ENCODE measurements around the gene PRIM2.
"Not testable (repeated sequence)": the region's sequence is repeated elsewhere in the genome, so short reads cannot be mapped to it uniquely, and the experiment has no call there.

The PRIM2 gene

DNA sequence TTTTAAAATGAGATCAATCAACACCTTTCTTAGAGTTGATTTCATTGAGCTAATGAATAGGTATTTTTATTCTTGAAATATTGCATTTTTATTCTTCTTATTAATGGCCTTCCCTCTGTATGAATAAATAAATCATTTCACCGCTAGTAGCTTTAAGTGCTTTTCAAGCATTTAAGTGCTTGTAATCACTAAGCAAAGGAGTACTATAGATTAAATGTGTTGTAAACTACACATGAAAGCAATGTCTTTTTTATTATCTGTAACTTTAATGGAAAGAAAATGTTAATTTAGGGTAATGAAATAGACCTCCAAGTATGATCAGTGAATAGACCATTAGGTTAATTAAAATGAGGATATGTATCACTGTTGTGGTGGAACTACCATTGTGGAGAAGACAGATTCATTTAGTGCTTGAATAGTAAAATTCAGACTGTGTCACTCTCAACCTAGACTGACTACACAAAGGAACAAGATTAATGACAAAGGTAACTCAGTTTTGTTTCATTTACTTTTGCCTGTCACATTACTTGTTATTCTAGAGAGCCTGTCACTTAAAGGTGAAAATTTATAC, 132.2 kb downstream of the PRIM2 start:
- not testable (repeated sequence) for DNase-seq

DNA sequence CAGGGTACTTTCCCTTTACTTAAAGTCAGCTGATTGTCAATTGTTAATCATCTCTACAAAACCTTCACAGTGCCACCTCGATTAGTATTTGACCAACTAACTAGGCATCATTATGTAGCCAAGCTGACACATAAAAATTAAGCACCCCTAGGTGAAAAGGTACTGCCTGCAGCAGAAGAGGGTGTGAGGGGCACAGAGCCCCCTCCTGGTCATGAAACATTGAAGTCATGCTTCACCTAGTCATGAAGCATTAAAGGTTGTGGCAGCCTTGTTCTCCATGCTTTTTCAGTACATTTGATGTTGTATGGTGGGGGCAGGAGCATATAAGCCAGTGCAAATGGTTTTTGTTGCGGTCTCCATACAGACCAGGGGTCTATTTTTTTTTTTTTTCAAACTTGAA, 142.4 kb downstream of the PRIM2 start:
- DNase-seq, result not testable (repeated sequence)

DNA sequence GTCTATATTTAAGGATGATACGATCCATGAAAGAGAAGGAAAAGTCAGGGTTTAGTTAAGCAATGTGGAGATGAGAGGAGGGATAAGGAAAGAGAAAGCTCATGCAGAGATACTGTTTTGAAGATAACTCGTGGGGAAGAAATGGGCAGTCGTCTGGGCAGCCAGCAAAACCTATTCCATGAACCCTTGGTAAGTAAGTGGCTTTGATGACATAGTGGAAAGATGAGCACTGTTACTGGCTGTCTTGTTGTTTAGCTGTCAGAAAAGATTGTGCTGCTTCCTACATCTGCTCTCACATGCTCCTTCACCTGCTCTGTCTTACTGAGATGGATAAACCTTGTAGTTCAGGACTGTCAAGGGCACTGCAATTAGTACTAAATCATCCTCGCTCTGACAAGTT, 143.6 kb downstream of the PRIM2 start:
- DNase-seq, result not testable (repeated sequence)

DNA sequence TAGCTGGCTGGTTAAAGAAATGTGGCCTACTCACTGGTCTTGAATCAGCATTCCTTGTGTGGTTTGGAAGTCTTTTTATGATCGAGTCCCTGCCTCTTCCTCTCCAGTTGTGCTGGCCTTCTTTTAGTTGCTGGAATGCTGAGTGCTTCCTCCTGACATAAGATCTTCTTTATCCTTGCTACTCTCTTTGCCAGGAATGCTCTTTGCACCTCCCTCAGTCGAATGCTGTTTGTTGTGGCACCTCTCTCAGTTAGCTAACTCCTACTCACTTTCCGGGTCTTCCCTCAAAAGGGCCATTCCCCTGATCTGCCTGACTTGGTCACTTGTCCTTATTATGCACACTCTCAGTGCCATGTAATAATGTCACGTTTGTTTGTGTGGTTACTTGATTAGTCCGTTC, 146.4 kb downstream of the PRIM2 start:
- DNase-seq, result not testable (repeated sequence)

DNA sequence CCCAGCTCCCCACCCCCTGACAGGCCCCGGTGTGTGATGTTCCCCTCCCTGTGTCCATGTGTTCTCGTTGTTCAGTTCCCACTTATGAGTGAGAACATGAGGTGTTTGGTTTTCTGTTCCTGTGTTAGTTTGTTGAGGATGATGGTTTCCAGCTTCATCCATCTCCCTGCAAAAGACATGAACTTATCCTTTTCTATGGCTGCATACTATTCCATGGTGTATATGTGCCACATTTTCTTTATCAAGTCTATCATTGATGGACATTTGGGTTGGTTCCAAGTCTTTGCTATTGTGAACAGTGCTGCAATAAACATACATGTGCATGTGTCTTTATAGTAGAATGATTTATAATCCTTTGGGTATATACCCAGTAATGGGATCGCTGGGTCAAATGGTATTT, 148.5 kb downstream of the PRIM2 start:
- DNase-seq, result not testable (repeated sequence)

DNA sequence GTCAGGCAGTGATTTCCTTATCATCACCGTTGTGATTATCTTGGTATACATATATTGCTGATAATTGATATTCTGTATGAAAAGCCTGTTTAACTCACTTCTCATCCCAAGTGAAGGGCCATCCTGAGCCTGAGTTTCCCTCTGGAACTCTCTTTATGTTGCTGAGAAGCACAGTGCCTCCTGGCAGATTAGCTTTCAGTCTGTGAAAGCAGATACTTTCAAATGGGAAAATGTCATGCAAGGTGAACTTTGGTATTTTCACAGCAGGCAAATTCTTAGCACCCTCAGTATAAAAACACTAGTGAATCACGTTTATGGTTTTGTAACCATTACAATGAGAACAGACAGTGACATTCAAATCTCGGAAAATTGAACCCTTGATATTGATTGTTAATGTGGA, 151.6 kb downstream of the PRIM2 start:
- DNase-seq, result no peak

DNA sequence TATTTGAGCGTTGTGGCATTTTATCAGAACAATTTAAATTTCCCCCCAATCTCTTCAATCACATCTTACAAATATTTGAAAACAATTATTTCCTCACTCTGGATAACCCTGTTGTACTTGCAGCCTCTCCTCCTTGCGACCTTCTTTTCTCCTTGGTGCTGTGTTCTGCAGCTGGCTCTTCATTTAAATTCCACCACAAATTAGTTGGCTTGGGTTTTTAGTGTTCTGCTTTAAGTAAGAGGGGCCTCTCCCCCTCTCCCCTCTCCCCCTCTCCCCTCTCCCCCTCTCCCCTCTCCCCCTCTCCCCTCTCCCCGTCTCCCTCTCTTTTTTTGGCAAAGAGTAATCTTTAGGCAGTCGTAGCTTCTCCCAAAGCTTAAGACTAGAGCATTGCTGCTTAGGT, 152.7 kb downstream of the PRIM2 start:
- not testable (repeated sequence) for DNase-seq

DNA sequence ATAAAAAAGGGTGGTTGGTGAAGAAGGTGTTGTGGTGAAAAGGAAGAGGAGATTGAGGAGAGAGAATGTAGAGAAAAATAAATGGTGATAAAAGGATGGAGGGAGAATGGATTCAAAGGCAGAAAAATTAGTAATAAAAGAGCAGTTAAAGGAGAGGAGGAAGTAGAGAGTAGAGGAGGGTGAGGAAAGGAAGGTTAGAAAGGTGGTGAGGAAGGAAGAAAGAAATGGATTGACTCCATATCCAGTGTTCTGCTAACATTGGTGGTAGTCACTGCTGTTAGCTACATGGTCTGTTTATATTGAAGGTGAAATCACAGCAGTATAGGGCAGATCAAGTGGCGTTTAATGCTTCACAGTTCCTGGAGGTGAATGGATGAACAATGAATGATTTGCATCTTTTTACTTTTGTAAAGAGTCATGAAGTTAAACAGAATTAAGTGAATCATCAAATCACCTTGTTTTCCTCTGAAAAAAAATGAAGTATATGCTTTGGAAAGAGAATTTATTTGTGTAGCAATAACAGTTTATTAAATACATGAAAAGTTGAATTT, 154.0 kb downstream of the PRIM2 start:
- DNase-seq, result not testable (repeated sequence)

DNA sequence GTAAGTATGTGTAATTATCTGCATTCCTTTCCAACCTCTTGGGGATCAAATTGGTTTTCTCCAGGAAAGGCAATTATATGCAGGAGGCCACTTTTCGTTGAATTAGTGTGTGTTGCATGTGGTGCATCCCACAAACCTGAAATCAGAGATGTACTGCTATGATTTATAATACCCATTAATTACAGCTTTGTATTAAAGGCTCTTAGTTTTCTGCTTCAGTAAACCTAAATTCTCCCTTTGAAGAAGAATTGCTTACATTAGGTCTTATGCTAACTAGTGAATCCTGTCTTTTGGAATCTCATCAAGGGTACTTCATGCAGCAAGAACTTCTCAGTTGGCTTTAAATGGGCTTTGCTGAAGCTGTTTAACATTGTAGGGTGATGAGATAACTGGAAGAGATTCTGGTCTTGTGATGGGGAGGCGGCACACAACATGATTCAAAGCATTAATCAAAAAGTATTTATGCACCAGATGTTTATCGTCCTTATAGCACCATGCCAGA, 155.5 kb downstream of the PRIM2 start:
- not testable (repeated sequence) for DNase-seq

DNA sequence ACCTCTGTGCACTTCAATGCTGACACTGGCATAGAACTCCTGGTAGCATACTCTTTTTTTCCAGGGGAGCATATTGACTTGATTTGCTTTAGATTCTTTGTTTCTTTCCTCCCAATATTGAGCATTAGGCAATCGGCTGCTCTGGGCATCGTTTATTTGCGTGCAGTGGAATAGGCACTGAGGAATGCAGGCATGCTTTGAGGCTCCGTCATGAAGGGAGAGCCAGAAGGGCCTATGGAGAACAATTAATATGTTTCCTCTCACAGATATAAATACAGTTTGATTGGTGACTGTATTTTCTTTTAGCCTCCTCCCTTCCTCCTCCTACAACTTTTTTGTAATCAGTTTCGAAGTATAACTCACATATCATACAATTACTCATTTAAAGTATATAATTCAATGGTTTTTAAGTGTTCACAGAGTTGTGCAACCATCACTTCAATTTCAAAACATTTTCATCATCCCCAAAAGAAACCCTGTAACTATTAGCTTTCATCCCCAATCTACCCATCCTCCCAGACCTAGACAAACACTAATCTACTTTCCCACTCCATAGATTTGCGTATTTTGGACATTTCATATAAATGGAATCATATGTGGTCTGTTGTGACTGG, 157.5 kb downstream of the PRIM2 start:
- DNase-seq, result not testable (repeated sequence)

DNA sequence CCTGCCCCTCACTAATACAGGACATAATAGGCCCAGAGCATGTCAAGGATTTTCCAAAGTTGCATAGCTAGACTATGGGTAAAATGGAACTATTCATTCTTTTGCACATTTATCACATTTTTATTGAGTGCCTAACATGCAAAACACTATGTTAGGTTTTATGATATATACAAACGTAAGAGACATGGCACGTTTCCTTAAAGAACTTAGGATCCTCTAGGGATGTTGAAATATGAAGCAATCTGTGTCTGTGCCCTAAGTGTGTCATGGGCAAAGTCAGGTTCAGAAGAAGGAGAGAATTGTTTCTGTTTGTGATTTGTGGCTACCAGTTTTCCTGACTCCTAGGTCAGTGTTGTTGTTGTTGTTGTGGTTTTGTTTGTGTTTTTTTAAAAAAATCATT, 158.2 kb downstream of the PRIM2 start:
- DNase-seq, result peak; percentile 1 to 13

DNA sequence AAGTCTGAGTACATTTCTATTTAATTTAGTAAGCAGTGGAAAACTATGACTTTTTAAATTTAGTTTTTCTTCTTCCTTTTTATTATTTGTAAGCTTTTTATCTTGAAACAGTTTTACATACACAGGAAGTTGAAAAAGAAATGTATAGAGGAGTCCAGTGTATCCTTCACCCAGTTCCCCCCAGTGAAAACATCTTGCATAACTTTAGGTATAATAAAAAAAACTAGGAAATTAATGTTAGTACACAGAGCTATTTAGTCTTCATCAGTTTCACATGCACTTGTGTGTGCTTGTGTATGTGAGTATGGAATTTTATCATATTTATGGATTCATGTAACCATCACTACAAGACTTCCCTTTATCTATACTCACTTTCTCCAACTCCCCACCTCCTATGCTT, 162.8 kb downstream of the PRIM2 start:
- not testable (repeated sequence) for DNase-seq

DNA sequence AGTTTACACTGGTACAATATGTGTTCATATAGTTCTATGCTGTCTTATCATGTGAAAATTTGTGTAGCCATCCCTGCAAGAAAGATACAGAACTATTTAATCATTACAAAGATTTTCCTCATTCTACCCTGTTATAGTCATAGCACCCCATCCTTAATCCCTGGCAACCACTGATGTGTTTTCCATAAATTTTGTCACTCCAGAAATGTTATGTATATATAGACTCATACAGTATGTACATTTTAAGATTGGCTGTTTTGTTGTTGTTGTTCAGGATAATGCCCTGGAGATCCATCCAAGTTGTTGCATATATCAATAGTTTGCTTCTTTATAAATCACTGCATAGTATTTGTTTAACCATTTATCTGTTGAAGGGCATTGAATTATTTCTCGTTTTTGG, 163.7 kb downstream of the PRIM2 start:
- DNase-seq, result not testable (repeated sequence)

DNA sequence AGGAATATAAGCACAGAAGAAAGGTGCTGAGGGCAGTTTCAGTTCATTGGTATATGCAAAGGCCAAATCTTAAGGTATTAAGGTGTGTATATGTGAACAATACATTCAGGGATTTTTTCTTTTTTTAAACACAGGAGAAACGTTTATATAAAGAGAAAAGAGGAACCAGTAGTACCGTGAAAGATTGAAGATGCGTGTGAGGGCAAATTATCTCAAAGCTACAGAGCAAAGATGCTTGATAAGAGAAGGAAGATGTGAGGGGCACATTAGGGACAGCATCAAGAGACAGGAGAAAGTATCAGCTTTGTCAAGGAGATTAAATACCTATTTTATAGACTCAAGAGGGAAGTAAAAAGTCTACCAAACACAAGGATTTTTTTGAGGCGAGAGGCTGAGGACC, 165.0 kb downstream of the PRIM2 start:
- not testable (repeated sequence) for DNase-seq

DNA sequence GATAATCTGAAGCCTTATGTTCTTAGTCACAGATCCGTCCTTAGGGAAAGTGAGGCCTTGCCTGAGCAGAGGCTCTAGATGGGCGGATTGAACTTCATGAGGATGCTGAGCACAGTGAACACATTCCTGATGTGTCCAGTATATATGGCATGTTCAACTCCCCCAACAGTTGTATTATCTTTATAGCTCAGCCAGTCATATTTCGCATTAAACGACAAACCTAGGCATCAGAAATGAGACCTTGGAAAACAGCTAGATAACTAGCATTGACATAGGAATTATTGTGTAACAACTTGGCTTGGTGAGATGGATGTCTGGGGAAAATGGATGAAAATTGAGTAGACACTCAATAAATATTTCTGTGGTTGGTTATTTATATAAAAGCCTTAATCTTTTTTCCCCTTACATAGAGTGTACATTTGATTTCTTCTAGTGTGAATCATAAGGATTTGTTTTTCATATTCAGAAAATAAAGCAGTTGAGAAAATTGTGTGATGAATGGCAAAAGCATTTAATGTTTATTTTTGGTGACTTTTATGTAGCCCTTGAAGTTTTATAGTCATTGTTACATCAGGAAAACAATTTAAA, 169.2 kb downstream of the PRIM2 start:
- DNase-seq, result not testable (repeated sequence)

DNA sequence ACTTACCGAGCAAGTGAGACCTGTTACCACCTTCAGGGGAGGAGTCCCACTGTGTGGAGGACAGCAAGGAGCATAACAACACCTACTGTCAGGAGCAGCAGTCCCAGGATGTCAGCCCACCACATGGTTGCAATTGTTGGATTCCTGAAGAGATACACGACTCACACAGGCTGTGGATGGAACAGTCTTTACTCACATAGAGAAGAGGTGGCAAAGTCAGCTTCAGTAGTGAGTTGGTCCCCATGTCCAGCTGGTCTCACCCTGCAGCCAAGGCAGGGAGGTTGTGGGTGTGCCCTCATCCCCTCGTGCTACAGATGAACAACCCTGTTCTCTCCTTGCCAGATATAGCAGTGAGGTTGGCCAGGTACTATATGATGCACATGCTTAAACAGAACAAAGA, 171.1 kb downstream of the PRIM2 start:
- DNase-seq, result not testable (repeated sequence)

DNA sequence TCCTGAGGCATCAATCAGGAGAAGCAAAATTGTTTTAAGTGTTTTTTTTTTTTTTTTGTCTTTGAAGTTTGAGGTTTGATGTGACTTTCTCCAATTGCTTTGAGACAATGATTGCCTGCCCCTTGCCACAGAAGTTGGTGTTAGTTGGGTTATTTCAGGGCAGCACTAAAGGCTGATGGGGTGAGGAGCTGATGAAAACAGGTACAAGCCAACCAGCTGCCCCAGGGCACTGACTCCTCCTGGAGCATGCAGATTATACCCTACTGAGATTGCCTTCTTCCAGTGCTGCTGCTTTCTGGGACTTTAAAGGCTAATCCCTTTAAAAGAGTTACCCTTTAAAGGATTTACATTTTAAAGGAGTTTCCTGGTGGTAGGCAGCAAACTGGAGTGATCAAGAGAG, 172.5 kb downstream of the PRIM2 start:
- not testable (repeated sequence) for DNase-seq

DNA sequence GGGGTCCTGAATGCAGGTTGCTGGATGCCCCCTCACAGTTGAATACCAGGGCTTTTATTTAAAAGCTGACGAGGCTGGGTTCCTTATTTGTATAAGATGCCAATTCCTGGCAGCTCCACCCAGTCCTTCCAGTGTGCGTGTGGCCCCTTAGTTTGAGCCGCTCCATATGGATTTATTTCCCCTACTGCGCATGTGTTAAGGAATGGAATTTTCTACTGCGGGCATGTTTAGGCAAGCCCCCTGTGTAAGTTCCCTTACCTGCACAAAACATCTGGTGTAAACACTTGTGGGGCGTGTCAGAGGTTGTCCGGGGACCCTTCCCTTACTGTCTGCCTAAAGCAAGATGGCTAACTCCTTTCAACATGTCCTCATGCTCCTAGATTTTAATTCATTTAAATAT, 174.4 kb downstream of the PRIM2 start:
- DNase-seq, result not testable (repeated sequence)

DNA sequence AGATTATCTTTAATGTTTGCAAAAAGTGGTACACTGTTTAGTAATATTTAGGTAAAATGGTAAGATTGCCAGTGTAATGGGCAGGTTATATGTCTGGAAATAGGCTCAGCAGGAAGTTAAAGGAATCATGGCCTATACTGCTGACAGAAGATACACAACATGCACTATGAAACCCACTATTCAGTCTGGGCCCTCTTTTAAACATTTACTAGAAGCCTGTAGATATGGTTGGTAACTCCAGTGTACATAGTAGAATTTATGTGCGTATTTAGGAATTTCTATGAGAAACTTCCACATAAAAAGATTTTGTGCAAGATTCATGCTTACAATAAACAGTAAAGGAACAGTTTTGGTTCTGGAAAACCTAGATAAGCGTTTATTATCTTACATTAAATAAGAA, 178.8 kb downstream of the PRIM2 start:
- not testable (repeated sequence) for DNase-seq

DNA sequence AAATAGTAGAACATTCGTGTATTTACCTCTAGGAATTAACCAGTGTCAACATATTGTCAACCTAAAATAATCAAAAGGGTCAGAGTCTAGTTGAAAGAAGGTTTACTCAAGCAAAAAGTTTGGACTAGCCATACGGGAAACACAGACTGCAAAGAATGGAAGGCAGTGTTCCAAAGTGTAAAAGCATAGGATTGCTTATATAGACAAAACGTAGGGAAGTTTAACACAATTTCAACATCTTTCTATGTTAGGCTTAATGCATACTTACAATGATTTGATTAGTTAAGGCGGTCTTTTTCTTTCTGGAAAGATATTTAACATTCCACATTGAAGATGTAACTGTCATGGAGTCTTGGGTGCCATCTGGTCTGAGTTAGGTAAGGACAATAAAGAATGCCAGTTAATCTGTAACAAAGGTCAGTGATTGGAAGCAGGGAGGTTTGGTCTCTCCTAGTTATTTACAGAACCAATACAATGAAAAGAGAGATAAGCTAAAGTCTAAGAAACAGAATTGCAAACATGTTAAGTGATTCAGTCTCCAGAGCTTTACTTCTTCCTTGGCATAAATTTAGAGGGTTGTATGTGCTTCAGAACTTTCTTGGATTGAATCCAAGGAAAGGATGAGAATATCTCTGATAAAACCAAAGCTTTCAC, 183.1 kb downstream of the PRIM2 start:
- not testable (repeated sequence) for DNase-seq

DNA sequence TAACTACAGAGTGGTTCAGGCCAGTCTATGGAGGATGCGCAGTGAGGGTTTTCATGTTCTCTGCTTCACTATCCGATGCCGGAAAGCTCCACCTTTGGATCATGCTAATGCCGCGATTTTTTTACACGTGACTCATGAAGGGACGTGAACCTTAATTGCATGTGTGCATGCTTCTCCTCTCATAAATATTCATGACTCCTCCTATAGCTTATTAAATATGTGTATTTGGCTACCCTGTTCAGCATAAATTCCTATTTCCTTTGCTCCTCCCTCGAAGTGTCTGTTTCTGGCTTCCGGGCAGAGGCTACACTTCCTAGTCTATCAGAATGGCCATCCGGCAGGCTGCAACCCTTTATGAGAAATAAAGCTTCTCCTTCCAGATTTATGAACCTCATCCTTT, 185.0 kb downstream of the PRIM2 start:
- DNase-seq, result not testable (repeated sequence)

DNA sequence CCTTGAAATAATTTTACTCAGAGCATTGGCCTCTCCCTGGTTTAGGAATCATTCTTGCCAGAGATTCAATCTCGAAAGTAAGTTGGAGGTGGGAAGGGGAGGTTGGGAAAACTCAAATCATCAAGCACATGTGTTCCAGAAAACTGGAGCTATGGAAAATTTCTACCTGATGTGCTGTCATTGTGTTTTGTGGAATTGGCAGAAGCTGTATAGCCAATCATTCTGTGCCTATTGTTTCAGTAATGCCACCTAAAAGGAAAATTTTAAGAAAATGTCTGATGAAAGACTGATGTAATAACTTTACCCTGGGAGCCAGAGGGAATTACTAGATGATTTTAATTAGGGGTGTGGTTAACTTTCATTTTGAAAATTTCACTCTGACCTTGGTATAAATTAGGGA, 187.8 kb downstream of the PRIM2 start:
- DNase-seq, result not testable (repeated sequence)

DNA sequence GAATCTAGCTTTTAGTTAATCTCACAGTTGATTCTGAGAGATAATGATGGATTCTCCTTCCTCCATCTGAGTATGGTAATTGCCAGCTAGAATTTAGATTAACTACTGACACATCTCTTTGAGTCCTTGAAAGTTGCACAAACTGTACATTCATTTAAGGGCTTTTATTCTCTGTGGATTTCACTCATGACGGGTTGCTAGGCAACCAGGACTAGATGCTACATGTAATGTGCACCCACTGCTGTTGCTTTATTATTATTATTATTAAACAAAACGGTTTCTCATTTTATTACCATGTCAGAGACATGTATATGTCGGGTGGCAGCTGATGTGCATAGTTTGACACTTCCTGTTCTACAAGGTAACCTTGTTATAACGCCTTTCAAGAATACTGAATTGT, 193.0 kb downstream of the PRIM2 start:
- not testable (repeated sequence) for DNase-seq

Measured in inflammatory macrophage (primary cell).